ENCODE measurements around the gene WWOX. TPM values are rescaled to one million over a fixed set of nuclear protein-coding genes. Genes with fewer than 3 reads are reported as not detected.

The WWOX gene
- total RNA-seq, 1 experiment from 2014 or later: 15.6 TPM

- H3K27ac Mint-ChIP-seq: no peak overlapping the region
- no peak overlapping the region for H2BK15ac ChIP-seq (ENCODE audit: low read depth, low read length)
- H3K4me1 ChIP-seq (ENCODE audit: insufficient read depth, low read length): no peaks in the 10 kb centered on the region
- no peak overlapping the region for H3K23ac ChIP-seq (ENCODE audit: insufficient read length, low read depth, low read length)
- H3K27ac ChIP-seq (ENCODE audit: insufficient read length, low read depth, low read length): no peak overlapping the region
- no peaks in the 10 kb centered on the region for H4K20me1 ChIP-seq (ENCODE audit: control insufficient read depth, insufficient read depth, insufficient read length)
- no peaks in the 10 kb centered on the region for H3K9me3 ChIP-seq (ENCODE audit: control insufficient read depth, low read depth, low read length)
- no peaks in the 10 kb centered on the region for H3K23me2 ChIP-seq (ENCODE audit: insufficient read length, low read depth, low read length, poor library complexity, severe bottlenecking)
- H3K9ac ChIP-seq (ENCODE audit: extremely low read depth, insufficient read length, low read length): no peak overlapping the region
- no peak overlapping the region for H2BK120ac ChIP-seq (ENCODE audit: low read depth, low read length, poor library complexity, severe bottlenecking)
- no peak overlapping the region for H2BK5ac ChIP-seq (ENCODE audit: insufficient read length, low read length)
- H3K79me1 ChIP-seq (ENCODE audit: insufficient read depth, low read depth, low read length, poor library complexity, severe bottlenecking): no peaks in the 10 kb centered on the region
- H4K8ac ChIP-seq (replicated peaks; ENCODE audit: insufficient read length, low read depth, low read length): no peak overlapping the region
- no peak overlapping the region for H3T11ph ChIP-seq (ENCODE audit: low read length)
- no peak overlapping the region for H2AFZ ChIP-seq (ENCODE audit: low read length)
- H3K14ac ChIP-seq (ENCODE audit: insufficient read depth, low read length): no peak overlapping the region
- H3K4me1 Mint-ChIP-seq: peaks cover 19% of the 10 kb centered on the region in 2 experiments
- H3K4ac ChIP-seq (ENCODE audit: low read depth, low read length): no peak overlapping the region
- H3K56ac ChIP-seq (ENCODE audit: insufficient read length, low read depth, low read length): no peak overlapping the region
- H3K27me3 ChIP-seq (ENCODE audit: insufficient read depth, low read length): no peaks in the 10 kb centered on the region
- H4K91ac ChIP-seq (ENCODE audit: insufficient read length, low read depth, low read length): no peak overlapping the region
- H3K27me3 Mint-ChIP-seq (ENCODE audit: low read depth): peaks cover 2% of the 10 kb centered on the region; the same call in 1 of the 2 replicates
- H3K36me3 Mint-ChIP-seq (ENCODE audit: insufficient read depth in 1 of 3, low read depth in 3 of 3): no peaks in the 10 kb centered on the region; a peak in 1 of 7 replicates
- no peak for TF ChIP-seq CTCF (conservative IDR thresholded peaks at IDR 0.05)
- H2AK5ac ChIP-seq (ENCODE audit: insufficient read length, low read length): no peak overlapping the region
- H3K4me2 ChIP-seq (ENCODE audit: insufficient read depth, insufficient read length, low read length): no peak overlapping the region
- H4K5ac ChIP-seq (ENCODE audit: insufficient read length, low read depth, low read length): no peak overlapping the region
- H3K9me3 Mint-ChIP-seq: no peaks in the 10 kb centered on the region
- H3K18ac ChIP-seq (ENCODE audit: insufficient read length, low read depth, low read length): no peak overlapping the region
- WGBS (ENCODE audit: extremely low coverage, insufficient read length, low lambda C conversion rate): no CpG with 5 or more reads among the region's 12 CpGs
- H2BK20ac ChIP-seq (ENCODE audit: low read depth, low read length, poor library complexity, severe bottlenecking): no peak overlapping the region
- no peaks in the 10 kb centered on the region for H3K79me2 ChIP-seq (ENCODE audit: insufficient read depth, low read length)
- no peak for DNase-seq
- H3K4me3 Mint-ChIP-seq: no peak overlapping the region
- no peak overlapping the region for H2BK12ac ChIP-seq (ENCODE audit: insufficient read length, low read depth, low read length)
These were observed 969.7 kb downstream of the WWOX start for GRCh38 chr16:79069121-79069520.
